Muscle of leg (tissue), 11 donors: Measurements from ENCODE around the gene PCDH8. TPM values are rescaled to one million over a fixed set of nuclear protein-coding genes. Genes with fewer than 3 reads are reported as not detected.

ENCODE experiments used
- DNase-seq: peaks from one replicate; pipeline ENCODE4 v3.0.0; 2013
- H3K27ac ChIP-seq: one replicate; pipeline ENCODE4 v1.5.1; 2013; ENCODE audit warnings: mild to moderate bottlenecking, low read length, control low read depth
- H3K27me3 ChIP-seq: one replicate; pipeline ENCODE4 v1.6.1; 2013; ENCODE audit warnings: low read length; ENCODE audit not compliant: control insufficient read depth, insufficient read depth
- H3K36me3 ChIP-seq: one replicate; pipeline ENCODE4 v1.6.1; 2013; ENCODE audit warnings: low read length; ENCODE audit not compliant: control insufficient read depth, insufficient read depth
- H3K4me1 ChIP-seq: one replicate; pipeline ENCODE4 v1.6.1; 2013; ENCODE audit warnings: low read length; ENCODE audit not compliant: control insufficient read depth, insufficient read depth
- H3K4me3 ChIP-seq: one replicate; pipeline ENCODE4 v1.5.1; 2013; ENCODE audit warnings: low read length, control low read depth
- H3K9me3 ChIP-seq: replicated peaks from 2 replicates; pipeline ENCODE4 v1.6.1; 2013; ENCODE audit warnings: low read depth, low read length; ENCODE audit not compliant: control insufficient read depth
- WGBS: methylation state at CpG from one replicate; pipeline ENCODE4 v1.1.5; 2013; ENCODE audit warnings: missing lambda C conversion rate; ENCODE audit not compliant: insufficient coverage; 5-methylcytosine and 5-hydroxymethylcytosine counted together
- polyA plus RNA-seq, 8 donors: library from polyadenylated mRNA; unstranded; fragments of 120-200 nt; gene quantifications; one replicate each; pipeline versions ENCODE4 v1.2.1 to v1.2.3, GENCODE V29; 2013; ENCODE audit warnings: inconsistent platforms in 1 of 8, low replicate concordance in 1 of 8; ENCODE audit not compliant: insufficient read length in 8 of 8, insufficient read depth in 1 of 8
- total RNA-seq: library from RNA; stranded (reverse); fragments of 120-200 nt; gene quantifications from one replicate; pipeline ENCODE4 v1.2.4, GENCODE V29; 2013

PCDH8 gene
- total and polyA plus RNA-seq, 9 donors, result 0.44 to 2.2 (median 0.79) TPM

DNA sequence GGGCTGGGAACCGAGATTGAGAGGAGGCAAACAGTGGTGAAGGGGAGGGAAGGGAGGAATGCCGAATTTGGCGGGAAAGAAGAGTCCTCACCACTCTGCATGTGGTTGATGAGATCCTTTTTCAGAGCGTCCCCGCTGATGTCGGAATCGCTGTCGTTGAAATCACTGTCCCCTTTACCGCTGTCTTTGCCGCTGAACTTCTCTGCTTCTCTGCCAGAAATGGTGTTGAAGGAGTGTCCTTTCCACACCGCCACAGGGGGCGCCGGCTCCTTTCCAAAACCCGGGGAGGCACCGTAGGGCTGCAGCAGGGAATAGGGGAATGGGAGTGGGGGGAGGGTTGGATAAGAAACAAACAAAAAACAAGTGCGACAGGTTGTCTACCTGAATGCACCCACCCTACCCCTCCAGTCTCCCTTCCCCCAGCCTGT lies 3.1 kb downstream of the PCDH8 start:
- Histone ChIP-seq H3K27ac (no peak overlapping the region), H3K27me3 (peaks cover 65% of the 10 kb centered on the region), H3K4me1 (peaks cover 35% of the 10 kb centered on the region), H3K36me3 (no peaks in the 10 kb centered on the region), H3K4me3 (no peak overlapping the region), H3K9me3 (no peaks in the 10 kb centered on the region)
- no peak for DNase-seq
- 9% methylated on average over 8 of the region's 16 CpGs for WGBS

DNA sequence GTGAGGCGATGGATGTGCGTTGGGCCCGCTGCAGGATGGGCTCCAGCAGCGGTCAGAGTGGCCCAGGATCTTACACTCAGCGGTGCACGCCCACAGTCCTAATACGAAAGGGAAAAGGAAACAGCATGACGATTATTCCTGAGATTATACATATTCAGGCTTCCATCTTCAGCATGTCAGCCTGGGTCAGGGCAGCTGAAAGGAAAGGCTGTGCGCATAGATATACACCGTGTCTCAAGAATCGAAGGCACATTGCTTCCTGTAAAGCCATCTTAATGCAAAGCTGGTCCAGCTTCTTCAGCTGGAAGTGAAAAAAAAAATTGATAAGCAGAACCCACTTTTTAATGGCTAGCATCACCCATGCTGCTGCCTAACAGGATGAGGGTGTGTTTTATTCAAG lies 3.6 kb downstream of the PCDH8 start:
- WGBS, result 79% methylated on average over 11 of the region's 11 CpGs
- Histone ChIP-seq H3K27ac (no peak overlapping the region), H3K36me3 (no peaks in the 10 kb centered on the region), H3K9me3 (no peaks in the 10 kb centered on the region), H3K27me3 (peaks cover 63% of the 10 kb centered on the region), H3K4me3 (no peak overlapping the region), H3K4me1 (peaks cover 32% of the 10 kb centered on the region)
- DNase-seq, result no peak

DNA sequence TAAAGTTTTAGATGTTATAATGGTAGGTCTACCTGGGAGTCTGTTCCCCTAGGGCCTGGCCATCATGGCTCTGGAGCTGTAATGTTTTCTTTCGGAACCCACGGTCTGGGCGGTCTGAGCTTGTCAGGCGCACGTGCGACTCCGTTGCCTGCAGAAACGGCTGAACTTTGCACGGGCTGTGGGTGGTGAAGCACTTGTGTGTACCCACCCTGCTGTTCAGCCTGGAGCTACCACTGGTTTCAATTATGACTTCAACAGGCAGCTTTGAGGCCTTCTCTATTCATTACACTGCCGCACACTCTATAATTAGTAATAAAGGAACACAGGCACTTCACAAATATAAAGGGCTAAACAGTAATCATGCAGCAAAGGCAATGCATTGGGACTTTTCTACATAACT lies 6.0 kb downstream of the PCDH8 start:
- peaks cover 43% of the 10 kb centered on the region for H3K27me3 ChIP-seq
- H3K36me3 ChIP-seq, result no peaks in the 10 kb centered on the region

DNA sequence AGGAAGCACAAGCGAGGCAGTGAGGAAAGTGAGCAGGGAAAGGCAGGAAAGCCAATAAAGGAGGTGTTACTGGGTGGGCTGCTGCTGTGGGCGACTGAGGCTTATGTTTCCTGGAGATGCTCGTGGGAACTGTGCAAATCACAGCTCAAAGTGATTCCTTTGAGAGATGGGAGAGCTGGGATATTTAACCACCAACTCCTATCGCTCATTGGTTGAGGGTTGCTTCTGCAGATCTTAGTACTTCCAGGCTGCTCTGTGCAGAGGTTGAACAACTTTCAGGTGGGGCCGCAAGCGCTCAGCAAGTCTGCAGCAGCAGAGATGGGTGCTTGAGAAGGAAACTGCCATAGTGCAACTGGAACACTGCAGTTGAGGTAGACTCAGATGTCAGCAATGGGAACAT lies 8.4 kb downstream of the PCDH8 start:
- peaks cover 21% of the 10 kb centered on the region for H3K27me3 ChIP-seq

More for the DNA sequence above, 6.0 kb downstream of the PCDH8 start:
- DNase-seq, result no peak
- 32% methylated on average over 9 of the region's 10 CpGs for WGBS
- H3K27ac ChIP-seq, result no peak overlapping the region
- H3K4me3 ChIP-seq, result no peak overlapping the region
- H3K9me3 ChIP-seq, result no peaks in the 10 kb centered on the region
- peaks cover 12% of the 10 kb centered on the region for H3K4me1 ChIP-seq

DNA sequence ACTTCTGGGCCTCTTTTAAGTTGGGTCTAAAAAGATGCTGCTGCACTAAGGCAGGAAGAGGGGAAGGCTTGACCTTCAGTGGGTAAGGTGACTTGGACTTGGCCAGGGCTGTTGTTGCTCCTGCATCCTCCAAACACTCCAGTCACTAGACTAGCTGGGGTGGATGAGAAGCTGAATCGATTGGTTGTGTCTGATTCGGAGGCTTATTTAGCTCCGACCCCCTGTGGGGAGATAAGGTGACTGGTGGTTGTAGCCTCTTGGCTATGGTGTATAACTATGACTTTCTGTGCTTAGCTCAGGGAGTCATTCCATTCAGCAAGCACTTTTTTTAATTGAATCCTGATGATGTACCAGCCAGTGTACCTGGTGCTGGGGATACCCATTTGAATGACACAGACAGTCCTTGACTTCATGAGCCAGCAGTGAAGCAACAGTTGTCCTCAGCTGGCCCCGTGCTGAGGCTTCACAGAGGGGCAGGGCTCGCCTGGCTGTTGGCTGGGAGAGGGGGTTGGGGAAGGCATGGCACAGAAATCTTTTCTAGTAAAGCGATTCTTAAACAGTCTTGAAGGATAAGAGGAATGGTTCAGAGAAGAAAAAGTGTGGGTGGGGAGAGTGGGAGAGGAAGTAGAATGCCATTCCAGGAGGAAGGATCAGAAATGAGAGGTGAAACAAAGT lies 9.9 kb downstream of the PCDH8 start:
- Histone ChIP-seq H3K27me3 (peaks cover 15% of the 10 kb centered on the region), H3K4me1 (no peaks in the 10 kb centered on the region), H3K4me3 (no peak overlapping the region), H3K27ac (no peak overlapping the region), H3K9me3 (no peaks in the 10 kb centered on the region), H3K36me3 (no peaks in the 10 kb centered on the region)
- 33% methylated on average over 3 of the region's 6 CpGs for WGBS
- DNase-seq, result no peak

More for the DNA sequence above, 8.4 kb downstream of the PCDH8 start:
- no peak overlapping the region for H3K27ac ChIP-seq
- DNase-seq, result no peak
- no peaks in the 10 kb centered on the region for H3K9me3 ChIP-seq
- H3K4me3 ChIP-seq, result no peak overlapping the region
- H3K4me1 ChIP-seq, result no peaks in the 10 kb centered on the region
- no peaks in the 10 kb centered on the region for H3K36me3 ChIP-seq
- WGBS, result 75% methylated on average over 4 of the region's 6 CpGs

DNA sequence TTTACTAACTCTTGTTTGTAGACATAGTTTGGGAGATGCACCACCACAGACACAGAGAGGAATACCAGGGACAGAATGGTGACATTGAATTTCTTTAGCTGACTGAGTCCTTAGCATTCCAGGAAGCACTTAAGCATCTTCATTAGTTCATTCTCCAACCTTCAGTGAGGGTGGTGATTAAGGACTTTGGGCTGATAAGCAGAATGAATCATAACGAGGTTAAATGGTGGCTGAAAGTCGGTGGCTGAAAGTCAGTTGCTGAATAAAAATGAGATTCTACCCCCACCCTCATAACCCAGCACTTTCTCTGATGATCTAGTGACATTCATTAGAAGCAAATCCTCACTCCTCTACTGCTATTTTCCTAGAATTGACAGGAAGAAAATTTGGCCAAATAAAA lies 10.6 kb downstream of the PCDH8 start:
- Histone ChIP-seq H3K27me3 (peaks cover 13% of the 10 kb centered on the region), H3K4me3 (no peak overlapping the region), H3K27ac (no peak overlapping the region), H3K36me3 (no peaks in the 10 kb centered on the region), H3K4me1 (no peaks in the 10 kb centered on the region), H3K9me3 (no peaks in the 10 kb centered on the region)
- no peak for DNase-seq
- no CpG with 5 or more reads among the region's 2 CpGs for WGBS

DNA sequence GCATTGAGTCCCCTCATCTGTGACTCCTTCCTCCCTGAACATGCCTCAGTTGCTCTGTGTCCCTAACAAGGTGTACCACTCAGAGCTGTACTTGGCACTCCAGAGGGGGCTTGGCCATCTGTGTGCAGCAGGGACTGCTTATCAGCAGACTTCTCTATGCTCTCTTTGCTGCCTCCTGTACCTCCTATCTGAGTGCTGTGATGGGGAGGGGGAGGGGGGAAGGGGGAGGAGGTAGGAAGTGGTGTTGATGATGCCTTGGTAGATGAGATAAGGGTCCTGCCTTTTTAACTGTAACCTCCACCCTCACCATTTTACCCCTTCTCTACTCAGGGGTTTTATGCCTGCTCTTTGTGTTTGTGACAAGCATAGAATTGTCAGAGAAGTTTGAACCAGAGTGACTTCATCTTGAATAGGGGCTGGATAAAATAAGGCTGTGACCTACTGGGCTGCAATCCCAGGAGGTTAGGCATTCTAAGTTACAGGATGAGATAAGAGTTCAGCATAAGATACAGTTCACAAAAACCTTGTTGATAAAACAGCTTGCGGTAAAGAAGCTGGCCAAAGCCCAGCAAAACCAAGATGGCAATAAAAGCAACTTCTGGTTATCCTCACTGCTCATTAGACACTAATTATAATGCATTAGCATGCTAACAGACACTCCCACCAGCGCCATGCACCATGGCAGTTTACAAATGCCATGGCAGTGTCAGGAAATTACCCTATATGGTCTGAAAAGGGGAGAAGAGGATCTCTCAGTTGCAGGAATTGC lies 13.2 kb downstream of the PCDH8 start:
- no CpG with 5 or more reads among the region's 2 CpGs for WGBS
- Histone ChIP-seq H3K4me3 (no peak overlapping the region), H3K4me1 (no peaks in the 10 kb centered on the region), H3K9me3 (no peaks in the 10 kb centered on the region), H3K27ac (no peak overlapping the region), H3K36me3 (no peaks in the 10 kb centered on the region), H3K27me3 (peaks cover 9% of the 10 kb centered on the region)
- no peak for DNase-seq

DNA sequence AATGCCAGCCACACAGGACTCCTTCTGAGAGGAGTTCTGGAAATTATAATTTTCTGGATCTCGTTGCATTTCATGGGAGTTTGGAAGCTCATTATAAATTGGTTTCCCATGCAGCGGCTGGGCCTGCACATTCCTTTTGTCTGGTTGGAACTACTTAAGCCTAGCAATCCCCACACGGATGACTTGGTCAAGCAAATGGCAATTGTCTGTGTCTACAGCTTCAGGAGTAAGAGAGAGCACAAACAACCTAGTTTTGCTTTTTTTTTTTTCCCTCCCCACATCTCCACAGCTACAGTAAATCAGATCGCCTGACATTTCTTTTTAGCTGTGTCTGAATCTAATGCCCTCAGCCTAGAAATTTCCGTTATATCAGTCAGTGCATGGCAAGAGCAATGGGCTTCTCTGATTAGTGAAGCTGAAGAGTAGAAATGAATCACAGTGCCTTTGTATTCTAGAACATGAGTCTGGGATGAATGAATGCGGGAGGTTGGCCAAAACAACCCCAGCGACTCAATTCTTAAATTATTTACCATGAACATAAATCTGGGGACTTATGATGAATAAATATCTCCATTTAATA lies 15.1 kb downstream of the PCDH8 start:
- H3K9me3 ChIP-seq, result no peaks in the 10 kb centered on the region
- H3K27me3 ChIP-seq, result peaks cover 2% of the 10 kb centered on the region
- H3K36me3 ChIP-seq, result no peaks in the 10 kb centered on the region
- H3K4me3 ChIP-seq, result no peak overlapping the region
- DNase-seq, result no peak
- no peaks in the 10 kb centered on the region for H3K4me1 ChIP-seq
- 40% methylated on average over 1 of the region's 7 CpGs for WGBS
- H3K27ac ChIP-seq, result no peak overlapping the region

DNA sequence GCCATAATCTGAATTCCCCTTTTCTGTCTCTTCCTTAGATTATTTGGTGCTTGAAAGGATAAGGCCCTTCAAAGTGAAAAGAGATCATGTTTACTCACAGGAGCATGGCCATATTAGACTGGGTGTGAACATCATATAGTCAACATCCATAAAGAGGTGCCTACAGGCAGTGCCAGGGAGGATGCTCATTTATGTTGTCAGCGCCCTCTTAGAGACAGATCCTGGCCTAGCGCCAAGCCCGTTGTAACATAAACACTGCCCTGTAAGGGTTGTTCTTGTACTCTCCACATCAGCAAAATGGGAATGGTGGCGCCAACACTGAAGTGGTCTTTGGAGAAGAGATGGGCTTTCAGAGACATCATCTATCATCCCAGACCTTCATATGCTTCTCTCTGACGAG lies 16.1 kb downstream of the PCDH8 start:
- Histone ChIP-seq H3K36me3 (no peaks in the 10 kb centered on the region), H3K4me3 (no peak overlapping the region), H3K9me3 (no peaks in the 10 kb centered on the region), H3K27ac (no peak overlapping the region), H3K4me1 (no peaks in the 10 kb centered on the region), H3K27me3 (peaks cover 5% of the 10 kb centered on the region)
- 91% methylated on average over 3 of the region's 5 CpGs for WGBS
- DNase-seq, result no peak

DNA sequence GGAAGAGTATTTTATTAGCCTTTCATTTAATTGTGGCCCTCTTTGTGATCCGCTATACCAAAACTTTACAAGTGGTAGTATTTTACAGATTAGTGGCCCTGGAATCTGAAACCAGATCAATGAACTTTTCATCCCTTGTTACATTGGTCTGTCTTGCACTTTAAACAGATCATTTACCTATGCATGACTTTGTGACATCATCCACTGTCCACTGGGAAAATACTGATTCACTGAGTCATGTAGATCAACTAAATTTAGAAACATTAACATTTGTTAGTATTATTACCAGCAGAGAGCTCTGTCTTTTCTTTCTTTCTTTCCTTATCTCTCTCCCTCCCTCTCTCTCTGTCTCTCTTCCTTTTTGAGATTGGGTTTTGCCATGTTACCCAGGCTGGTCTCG lies 17.5 kb downstream of the PCDH8 start:
- no peaks in the 10 kb centered on the region for H3K4me1 ChIP-seq
- H3K9me3 ChIP-seq, result no peaks in the 10 kb centered on the region
- peaks cover 5% of the 10 kb centered on the region for H3K27me3 ChIP-seq
- H3K36me3 ChIP-seq, result no peaks in the 10 kb centered on the region
- H3K4me3 ChIP-seq, result no peak overlapping the region
- DNase-seq, result no peak
- 60% methylated on average over 1 of the region's 2 CpGs for WGBS
- no peak overlapping the region for H3K27ac ChIP-seq
